GM21423 (cell line): ENCODE results near the gene ABCG8.

Experiments
- ATAC-seq: cut with Tn5 transposase; IDR thresholded peaks from one replicate; pipeline ENCODE4 v1.9.1; 2021; ENCODE audit warnings: mild to moderate bottlenecking, moderate library complexity; ENCODE audit not compliant: unreplicated experiment

Gene ABCG8

DNA sequence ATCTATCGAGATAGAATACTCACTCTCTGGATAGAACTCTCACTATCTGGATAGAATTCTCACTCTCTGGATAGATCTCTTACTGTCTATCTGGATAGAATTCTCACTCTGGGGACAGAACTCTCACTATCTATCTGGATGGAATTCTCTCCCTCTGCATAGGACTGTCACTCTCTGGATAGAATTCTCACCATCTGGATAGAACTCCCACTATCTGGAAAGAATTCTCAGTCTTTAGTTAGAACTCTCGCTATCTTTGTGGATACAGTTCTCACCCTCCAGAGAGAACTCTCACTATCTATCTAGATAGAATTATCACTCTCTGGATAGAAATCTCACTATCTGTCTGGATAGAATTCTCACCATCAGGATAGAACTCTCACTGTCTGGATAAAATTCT is 16.5 kb downstream of the ABCG8 start:
- ATAC-seq: no peak

DNA sequence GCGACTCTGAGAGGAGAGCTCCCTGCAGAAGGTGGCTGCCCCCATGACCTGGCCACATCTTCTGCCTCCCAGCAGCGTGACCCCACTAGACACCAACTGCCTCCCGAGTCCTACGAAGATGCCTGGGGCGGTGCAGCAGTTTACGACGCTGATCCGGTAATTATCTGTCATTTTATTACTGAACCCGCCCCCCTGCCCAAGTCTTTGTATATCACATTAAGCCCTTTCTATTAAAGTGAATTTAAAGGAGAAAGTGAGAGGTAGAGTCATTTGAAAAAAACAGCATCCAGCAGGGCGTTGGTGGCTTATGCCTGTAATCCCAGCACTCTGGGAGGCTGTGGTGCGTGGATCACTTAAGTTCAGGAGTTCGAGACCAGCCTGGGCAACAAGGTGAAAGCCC is 33.4 kb downstream of the ABCG8 start:
- no peak for ATAC-seq

DNA sequence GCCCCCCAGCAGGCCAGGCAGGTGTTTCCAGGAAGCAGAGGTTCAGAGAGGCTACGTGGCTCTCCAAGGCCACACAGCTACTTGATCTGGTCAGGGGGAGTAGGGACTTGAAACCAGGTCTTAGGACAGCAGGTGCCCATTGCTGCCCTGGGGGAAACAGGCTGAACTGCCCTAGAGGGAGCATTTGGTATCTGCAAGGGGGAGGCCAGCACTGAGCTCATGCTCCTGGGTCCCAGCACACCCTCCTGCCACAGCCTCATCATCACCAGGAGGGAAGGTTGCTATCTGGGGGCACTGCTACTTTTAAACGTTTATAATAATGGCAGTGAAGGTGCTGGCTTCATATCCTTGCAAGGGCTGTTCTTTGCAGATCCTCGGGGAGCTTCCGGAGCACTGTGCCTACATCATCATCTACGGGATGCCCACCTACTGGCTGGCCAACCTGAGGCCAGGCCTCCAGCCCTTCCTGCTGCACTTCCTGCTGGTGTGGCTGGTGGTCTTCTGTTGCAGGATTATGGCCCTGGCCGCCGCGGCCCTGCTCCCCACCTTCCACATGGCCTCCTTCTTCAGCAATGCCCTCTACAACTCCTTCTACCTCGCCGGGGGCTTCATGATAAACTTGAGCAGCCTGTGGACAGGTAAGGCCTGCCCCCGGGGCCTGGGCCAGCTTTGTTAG is 36.1 kb downstream of the ABCG8 start:
- no peak for ATAC-seq

DNA sequence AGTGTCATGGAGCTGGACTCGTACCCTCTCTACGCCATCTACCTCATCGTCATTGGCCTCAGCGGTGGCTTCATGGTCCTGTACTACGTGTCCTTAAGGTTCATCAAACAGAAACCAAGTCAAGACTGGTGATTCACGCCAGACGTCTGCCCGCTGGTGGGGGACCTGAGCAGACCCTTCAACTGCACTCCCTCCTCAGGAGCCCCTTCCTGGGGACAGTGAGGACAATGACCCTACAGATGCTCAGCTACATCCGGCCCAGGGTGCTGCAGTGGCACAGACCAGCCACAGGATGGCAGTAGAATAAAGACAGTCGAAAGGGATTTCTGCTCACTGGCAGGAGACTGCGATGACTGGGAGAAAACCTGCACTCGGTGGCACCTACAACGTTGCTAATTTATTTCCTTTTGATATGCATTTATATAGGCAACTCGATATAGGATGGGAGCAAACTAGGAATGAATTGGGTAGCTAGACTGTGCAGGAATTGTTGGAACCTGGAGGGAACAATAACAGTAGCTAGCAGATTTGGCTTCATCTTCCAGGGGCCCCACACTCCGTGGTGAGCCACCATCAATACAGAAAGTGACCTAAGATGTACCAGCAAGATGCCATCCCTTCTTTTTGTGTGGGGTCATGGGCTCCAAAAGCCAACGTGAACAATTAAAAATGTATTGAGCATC is 39.2 kb downstream of the ABCG8 start:
- ATAC-seq: peak; percentile 79

DNA sequence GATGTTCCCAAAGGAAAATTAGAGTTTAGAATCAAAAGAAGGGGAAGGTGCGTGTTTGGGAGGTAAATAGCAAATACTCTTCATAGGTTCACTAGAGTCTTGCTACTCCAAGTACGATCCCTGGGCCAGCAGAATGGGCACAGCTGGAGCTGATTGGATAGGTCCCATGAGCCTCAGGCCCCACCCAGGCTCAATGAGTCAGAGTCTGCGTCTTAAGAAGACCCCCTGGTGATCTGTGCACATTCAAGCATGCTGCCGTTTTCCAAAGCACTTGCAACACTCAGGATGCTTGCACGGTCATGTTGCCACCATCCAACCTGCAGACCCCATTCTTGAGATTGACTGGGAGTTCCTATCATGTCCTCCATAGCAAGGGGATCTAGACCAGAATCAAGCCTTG is 40.5 kb downstream of the ABCG8 start:
- ATAC-seq: no peak

DNA sequence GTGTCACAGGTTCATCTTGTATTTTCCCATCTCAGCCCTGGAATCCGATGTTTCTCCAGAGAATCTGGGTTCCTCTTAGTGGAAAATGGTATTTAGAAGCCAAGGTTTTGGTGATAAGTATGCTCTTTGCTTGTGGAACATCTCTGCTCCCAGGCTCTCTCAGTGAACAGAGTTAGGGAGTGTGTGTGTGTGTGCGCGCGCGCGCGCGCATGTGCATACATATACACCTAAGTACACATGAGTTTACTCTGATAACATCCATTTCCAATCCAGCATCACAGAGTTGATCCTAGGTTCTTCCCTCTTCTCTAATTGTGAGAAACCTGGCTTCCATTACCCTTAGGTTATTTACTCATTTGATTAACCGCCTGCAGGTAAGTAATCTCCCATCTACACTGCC is 41.7 kb downstream of the ABCG8 start:
- no peak for ATAC-seq

DNA sequence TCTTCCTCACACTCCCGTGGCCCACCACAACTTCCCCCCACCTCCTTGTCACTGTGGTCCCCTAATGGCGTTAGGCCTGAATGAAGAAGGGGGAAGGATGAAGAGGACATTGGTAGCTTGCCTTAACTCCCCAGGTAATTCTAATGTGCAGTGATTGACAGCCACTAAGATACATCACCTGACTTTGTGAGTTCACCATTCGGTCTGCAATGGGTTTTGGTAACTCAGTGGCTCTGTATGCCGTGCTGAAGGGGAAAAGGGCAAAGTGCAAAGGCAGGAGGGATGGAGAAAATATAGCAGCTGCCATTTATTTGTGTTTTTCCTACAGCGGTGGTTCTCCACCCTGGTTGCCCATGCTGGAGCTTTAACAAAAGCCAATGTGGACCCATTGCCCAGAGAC is 42.2 kb downstream of the ABCG8 start:
- ATAC-seq: no peak

DNA sequence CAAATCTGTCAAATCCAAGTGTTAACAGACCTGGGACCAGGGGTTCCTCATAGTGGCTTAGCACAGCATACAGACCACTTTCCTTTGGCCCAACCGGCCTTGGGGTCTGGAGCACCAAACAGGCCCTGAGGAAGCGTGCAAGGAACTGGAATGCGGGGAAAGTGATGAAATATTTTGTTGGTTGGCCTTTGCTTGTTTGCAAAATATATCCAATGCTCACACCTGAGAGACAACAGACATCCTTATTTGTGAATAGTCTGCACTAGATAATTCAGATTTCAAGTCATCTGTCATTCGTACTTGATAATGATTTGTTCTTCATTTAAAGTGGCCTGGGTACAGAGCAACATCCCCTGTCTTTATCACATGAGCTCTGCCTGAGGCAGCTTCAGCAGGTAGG is 43.5 kb downstream of the ABCG8 start:
- ATAC-seq: no peak

DNA sequence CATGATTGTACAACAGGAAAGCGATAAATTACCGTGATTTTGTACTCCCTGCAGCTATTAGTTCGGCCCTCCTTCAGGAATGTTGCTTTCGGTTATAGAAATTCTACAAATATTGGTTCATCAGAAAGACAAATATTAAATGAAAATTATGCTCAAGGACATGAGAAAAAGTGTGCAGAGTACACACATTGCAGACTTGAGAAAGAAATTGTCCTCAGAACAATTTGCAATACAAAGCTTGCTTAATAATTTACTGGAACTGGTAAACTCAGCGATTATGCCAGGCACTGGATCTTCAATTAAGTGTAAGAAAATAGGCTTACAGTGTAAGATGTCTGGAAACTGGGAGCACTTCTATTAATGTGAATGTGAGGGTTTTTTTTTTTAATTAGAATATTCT is 45.9 kb downstream of the ABCG8 start:
- ATAC-seq: no peak

DNA sequence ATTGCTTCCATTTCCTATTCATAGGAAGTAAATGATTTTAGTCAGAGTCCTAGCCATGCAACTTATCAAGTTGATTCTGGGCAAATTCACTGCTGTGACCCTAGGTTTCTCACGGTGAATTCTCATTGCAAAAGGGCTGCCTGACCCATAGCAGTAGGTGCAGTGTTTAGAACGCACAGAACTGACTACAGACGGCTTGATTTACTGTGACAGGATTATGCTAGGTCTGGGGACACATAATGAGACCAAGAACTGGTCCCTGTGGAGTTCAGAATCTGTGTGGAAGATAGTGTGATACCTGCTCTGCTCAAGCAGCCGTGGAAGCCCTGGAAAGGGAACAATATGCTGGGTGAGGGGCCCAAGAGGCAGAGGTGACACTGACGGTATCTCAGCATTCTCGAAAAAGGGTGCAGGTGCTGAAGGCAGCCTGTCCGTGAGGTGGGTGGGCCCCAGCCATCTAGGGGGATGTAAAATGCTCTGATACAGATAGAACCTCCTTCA is 46.4 kb downstream of the ABCG8 start:
- no peak for ATAC-seq

DNA sequence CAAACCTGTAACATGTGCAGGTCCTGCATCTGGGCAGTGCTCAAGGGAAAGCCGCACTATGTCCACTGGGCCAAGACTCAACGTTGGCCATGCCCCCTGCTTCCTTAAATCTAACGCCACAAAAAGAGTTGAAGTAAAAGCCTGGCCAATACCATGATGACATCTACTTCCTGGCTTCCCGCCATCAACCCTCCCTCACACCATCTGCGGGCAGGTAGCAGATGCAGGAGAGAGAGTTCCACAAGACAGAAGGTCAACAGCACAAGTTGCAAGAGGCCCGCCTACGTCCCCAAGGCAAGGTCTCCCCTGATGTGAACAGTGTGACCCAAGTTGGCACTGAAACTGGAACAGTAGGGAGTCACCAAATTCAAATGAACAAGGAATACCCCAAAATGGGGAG is 48.4 kb downstream of the ABCG8 start:
- ATAC-seq: no peak

DNA sequence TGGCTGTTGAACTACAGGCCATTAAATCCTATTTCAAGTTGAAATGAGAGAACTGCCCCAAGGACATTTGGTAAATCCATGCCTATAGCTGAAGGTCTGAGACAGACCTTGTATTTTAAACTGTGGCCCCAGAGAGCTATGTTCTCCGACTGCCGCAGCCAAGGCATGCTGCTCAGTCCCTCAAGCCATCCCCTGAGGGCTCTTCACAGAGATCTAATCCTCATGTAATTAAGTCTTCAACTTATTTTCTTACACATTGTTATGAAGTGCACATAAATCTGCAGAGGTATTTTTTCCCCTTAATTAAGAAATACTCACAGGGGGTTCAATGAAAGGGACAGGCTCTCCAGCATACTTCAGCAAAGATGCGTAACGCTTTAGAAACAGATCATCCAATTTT is 50.6 kb downstream of the ABCG8 start:
- no peak for ATAC-seq

DNA sequence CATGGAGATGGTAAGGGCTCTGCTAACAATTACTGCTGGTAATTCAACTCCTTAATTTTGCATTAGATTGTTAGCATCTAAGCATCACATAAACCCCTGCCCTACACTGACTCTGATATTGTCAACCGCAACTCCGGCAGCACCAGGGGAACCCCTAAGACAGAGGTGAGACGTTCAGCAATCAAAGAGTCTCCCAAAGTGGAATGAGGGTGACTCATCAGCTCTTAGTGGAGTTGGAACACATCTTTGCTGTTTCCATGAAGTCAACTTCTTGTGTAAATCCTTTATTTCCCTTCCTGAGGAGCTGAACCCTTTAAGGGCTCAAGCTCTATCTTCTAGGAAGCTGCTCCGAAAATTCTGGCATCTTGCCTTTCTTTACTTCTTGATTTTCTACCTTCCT is 52.1 kb downstream of the ABCG8 start:
- no peak for ATAC-seq

DNA sequence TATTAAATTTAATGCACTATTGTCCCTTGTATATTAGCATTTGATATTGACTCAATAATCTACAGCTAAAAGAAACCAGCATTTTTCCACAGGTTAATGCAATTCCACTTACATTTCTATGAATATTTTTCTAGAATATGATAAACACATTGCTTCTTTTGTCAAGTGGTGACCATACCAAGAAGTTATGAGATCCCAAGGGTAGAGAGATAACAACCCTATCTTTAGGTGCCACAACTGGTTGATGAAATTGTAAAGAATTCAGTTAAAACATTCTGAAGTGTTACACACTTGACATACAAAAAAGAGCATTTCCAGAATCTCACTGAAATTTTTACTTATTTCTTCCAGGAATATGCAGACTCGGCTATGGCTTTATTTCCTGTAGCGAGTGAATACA is 56.0 kb downstream of the ABCG8 start:
- no peak for ATAC-seq

DNA sequence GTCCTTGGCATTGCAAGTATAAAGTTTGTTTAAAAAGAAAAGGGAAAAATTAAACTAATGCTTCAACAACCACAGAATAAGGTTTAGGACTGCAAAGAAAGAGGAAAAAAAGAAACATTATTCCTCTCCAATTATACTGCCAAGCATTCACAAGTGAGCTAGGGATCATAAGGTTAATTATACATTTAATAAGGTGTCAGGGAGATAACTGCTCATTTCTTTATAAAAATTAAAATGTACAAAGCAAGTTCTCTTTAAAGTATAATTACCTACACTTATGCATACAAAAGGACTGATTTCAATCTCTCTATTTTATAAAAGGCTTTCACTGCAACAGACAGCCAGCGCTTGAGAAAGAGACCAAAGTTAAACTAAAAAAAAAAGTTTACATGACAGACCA is 58.1 kb downstream of the ABCG8 start:
- no peak for ATAC-seq

DNA sequence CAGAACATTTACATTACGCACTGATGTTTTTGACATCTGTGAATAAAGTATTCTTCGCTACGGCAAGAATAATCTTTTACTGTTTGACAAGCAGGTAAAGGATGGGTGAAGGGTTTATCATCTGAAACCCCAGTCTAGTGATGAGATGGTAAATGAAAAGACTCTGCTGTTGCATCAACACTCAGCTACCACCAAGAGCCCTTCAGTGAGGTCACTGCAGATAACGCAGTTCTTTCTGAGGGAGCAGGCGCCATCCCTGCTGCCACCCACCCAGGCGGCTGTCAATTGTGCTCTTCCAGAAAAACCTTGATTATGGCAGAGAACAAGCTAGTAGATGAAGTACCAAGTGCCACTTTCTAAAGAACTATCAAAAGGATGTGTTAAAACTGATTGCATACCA is 58.7 kb downstream of the ABCG8 start:
- ATAC-seq: no peak

DNA sequence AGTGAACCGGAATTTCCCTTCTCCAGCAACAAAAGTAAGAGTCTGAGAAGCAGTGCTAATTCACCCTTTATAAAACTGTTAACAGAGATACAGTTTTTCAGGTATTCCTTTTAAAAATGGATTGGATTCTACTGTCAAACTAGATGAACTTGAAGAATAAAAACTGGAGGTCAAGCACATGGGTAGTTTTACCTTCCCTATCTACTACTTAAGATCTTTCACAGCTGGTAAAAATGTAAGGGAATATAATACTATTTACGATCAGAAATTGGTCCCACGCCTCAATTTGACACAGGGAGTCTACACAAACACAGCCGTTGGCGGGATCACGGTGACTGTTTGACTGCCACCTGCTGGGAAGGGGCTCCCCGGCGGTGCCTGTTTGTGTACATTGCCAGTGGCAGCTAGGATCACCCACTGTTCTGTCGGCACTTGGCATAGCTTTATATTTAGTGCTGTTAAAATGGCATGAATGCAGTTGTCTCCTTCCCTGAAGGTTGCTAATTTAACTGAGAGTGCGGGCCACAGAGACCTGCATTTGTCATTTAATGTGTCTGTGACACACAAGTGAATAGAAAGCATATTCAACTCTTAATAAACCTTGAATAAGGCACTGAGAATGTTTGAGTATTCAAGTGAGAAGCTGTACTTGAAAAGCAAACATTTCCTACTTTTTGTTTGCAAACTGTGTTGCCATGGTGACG is 59.5 kb downstream of the ABCG8 start:
- ATAC-seq: no peak

DNA sequence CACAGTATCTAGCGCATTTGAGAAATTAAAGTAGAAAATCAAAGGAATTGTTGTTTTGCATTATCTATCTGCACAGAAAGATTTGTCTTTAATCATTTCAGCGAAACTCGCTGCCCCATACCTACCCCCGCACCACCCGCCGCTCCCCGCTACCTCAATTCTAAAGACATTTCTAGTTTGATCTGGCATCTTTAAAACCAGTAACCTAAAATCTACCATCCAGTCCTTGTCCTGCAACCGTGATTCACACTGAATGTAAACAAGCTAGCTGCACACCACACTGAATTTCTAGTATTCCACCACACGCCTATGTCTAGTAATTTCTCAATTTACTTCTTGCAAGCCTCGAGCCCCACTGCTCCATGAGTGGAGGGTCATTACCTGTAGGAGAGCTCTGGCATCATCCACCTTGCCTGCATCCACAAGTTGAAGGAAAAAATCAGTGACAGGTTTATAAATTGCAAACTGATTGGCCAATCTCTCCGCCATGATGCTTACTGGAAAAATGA is 60.1 kb downstream of the ABCG8 start:
- ATAC-seq: no peak

DNA sequence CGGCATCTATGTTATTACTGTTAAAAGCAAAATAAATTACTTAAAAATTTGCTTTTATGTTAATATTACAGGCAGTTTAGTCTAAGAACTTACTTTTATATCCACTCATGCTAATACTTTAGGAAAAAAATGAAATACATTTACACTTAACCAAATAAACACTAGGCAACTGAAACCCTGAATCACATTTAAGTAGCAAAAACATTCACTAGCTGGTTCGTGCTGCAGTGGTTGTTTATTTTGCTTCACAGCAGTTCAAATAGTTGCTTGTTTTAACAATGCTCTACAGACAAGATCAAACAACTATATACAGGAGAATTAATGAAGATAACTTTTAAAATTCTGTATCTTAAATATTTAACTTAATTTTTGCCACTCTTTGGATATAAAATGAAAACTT is 60.8 kb downstream of the ABCG8 start:
- no peak for ATAC-seq

DNA sequence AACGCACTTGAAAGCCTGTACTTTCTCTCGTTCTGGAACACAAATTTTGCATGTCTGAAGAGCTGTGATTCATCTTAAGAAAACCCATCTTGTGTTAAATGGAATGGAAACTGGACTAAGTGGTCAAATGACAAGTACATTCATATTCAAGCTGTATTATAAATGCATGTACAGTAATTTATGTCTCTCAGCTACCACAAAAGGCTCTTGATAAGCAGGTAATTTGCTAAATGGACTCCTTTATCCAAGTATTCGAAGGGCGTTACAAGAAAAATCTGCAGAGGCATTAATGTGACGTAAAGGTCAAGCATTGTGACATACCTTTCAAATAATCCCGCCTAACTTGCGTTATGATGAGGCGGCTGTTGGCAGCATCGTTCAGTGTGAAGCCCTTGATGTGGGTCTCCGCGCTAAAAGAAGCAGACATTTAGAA is 66.6 kb downstream of the ABCG8 start:
- no peak for ATAC-seq

DNA sequence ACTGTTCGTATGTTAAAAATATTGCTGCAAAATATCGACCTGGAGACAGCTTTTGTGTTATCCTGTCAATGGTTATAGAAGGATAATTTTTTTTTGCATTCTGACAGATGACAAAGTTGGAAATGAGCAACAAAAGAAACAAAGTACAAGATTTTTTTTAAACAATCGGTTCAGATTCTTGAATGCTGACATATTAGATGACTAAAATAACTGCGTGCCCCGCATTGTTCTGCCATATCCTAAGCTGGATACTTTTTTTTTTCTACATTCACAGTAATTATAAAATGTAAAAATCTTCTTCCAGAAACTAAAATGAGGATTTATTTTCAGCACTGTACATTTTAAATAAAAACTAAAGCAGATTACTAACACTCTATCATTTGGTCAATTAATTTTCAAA is 67.1 kb downstream of the ABCG8 start:
- no peak for ATAC-seq
